PFSK-1 (cell line): ENCODE results near the gene NAT9.

ENCODE experiments used
- FOXP2 ChIP-seq: optimal IDR thresholded peaks from 2 replicates; pipeline ENCODE3; 2011; ENCODE audit warnings: borderline replicate concordance, control low read depth, inconsistent platforms; ENCODE audit not compliant: insufficient read depth; ENCODE audit errors: extremely low read length, extremely low read depth
- POLR2AphosphoS5 ChIP-seq: IDR thresholded peaks from 2 replicates; pipeline ENCODE4 v1.6.1; 2012; ENCODE audit warnings: low read depth, mild to moderate bottlenecking, control low read depth, low read length, moderate library complexity
- SIN3A ChIP-seq: IDR thresholded peaks from 2 replicates; pipeline ENCODE4 v1.6.1; 2012; ENCODE audit warnings: mild to moderate bottlenecking, low read length, moderate library complexity, borderline replicate concordance; ENCODE audit not compliant: insufficient read depth
- TAF1 ChIP-seq: IDR thresholded peaks from 2 replicates; pipeline ENCODE4 v1.6.1; 2012; ENCODE audit warnings: low read length, control low read depth, borderline replicate concordance; ENCODE audit not compliant: insufficient read depth
- TF ChIP-seq, protein P1 (sequence below), 2 experiments: IDR thresholded peaks; 2 replicates each; pipeline versions ENCODE4 v1.6.1 to v1.8.0; 2011 to 2012; ENCODE audit warnings: low read depth in 2 of 2, low read length in 2 of 2, control low read depth in 1 of 2, inconsistent platforms in 1 of 2, mild to moderate bottlenecking in 1 of 2, moderate library complexity in 1 of 2; ENCODE audit not compliant: insufficient read depth in 1 of 2

Gene NAT9

GRCh38 chr17:74819801-74820436, 43.8 kb upstream of the NAT9 start:
- no peak for TF ChIP-seq FOXP2
- no peak for TF ChIP-seq SIN3A
- TF ChIP-seq TAF1, result no peak
- TF ChIP-seq POLR2AphosphoS5, result no peak
- TF ChIP-seq, protein P1, sequence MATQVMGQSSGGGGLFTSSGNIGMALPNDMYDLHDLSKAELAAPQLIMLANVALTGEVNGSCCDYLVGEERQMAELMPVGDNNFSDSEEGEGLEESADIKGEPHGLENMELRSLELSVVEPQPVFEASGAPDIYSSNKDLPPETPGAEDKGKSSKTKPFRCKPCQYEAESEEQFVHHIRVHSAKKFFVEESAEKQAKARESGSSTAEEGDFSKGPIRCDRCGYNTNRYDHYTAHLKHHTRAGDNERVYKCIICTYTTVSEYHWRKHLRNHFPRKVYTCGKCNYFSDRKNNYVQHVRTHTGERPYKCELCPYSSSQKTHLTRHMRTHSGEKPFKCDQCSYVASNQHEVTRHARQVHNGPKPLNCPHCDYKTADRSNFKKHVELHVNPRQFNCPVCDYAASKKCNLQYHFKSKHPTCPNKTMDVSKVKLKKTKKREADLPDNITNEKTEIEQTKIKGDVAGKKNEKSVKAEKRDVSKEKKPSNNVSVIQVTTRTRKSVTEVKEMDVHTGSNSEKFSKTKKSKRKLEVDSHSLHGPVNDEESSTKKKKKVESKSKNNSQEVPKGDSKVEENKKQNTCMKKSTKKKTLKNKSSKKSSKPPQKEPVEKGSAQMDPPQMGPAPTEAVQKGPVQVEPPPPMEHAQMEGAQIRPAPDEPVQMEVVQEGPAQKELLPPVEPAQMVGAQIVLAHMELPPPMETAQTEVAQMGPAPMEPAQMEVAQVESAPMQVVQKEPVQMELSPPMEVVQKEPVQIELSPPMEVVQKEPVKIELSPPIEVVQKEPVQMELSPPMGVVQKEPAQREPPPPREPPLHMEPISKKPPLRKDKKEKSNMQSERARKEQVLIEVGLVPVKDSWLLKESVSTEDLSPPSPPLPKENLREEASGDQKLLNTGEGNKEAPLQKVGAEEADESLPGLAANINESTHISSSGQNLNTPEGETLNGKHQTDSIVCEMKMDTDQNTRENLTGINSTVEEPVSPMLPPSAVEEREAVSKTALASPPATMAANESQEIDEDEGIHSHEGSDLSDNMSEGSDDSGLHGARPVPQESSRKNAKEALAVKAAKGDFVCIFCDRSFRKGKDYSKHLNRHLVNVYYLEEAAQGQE (IDR thresholded peaks at IDR 0.05; ENCODE audit: insufficient read depth in 1 of 2, low read depth in 2 of 2, low read length in 2 of 2), result no peak

GRCh38 chr17:74818291-74818938, 42.3 kb upstream of the NAT9 start:
- no peak for TF ChIP-seq FOXP2
- TF ChIP-seq POLR2AphosphoS5, result no peak
- TF ChIP-seq SIN3A, result no peak
- no peak for TF ChIP-seq TAF1
- TF ChIP-seq, protein P1 (IDR thresholded peaks at IDR 0.05; ENCODE audit: insufficient read depth in 1 of 2, low read depth in 2 of 2, low read length in 2 of 2), result no peak

DNA sequence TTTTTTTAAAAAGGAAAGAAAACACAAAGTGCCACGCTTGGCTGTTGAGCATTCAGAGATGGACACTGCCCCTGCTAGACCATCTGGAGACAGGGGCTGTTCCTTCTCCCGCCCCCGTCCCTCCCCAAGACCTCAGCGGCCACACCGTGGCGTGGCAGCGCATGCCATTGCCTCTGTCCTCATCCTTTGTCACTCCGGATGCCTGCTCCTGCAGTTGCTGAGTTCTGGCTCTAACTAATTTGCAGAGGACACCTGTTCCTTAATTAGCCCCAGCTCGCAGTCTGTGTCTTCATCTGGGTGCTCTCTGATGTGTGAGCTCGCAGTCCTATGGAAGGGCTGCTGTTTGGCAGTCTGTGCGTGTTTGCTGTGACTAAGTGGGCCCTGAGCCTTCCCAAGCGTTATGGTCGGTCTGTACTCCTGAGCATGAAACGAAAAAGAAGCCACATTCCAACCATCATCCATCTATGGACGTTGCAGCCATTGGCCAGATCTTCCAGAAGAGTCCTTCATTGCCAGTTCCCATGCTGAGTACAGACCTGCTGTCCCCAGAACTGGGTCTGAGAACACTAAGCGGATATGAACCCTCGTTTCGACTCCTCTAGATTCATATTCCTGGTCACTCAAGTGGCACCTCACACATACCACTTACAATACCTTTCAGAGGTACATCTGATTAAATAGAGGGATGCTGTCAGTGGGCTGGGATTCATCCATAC, 40.9 kb upstream of the NAT9 start:
- TF ChIP-seq, protein P1 (IDR thresholded peaks at IDR 0.05; ENCODE audit: insufficient read depth in 1 of 2, low read depth in 2 of 2, low read length in 2 of 2), result no peak
- TF ChIP-seq POLR2AphosphoS5 (no peak), SIN3A (no peak), TAF1 (no peak), FOXP2 (no peak)

DNA sequence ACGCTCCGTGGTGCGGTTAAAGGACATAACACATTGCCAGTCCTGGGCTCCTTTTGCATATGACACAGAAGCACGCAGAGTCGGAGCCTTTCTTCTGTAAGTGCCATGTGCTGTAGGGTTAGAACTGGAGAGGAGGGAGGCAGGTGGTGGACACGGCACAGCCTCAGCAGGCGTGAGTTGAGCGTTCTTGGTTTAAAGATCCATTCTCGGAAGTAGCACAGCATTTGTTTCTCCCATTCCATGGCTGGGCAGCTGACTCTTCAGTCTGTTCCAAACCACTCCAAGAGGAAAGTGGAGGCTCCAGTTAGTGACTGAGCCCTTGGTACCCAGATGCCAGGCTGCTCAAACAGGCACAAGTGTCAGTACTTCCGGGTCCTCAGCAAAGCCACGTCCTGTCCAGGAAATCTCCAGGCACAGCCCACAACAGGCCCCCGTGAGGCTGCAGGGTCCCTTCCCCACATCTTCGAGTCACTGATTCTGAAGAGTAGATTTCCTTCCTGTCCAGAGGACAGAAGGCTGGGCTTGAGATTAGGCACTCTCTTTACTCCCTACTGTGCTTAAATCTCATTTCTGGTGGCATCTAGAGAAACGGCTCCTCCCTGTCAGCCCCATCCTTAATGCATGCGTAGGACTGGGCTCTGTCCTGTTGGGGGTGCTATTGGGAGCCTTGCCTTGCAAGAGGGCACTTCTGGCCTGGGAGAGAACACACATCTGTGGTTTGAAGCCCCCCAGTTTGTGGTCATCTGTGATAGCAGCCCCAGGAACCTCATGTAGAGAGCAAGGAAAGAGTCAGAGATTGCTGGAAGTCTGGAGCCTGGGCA, 39.6 kb upstream of the NAT9 start:
- TF ChIP-seq, protein P1 (IDR thresholded peaks at IDR 0.05; ENCODE audit: insufficient read depth in 1 of 2, low read depth in 2 of 2, low read length in 2 of 2), result no peak
- TF ChIP-seq FOXP2, result no peak
- TF ChIP-seq POLR2AphosphoS5, result no peak
- TF ChIP-seq TAF1, result no peak
- no peak for TF ChIP-seq SIN3A
